Measurements from ENCODE around the gene TAS2R60.

The TAS2R60 gene

DNA sequence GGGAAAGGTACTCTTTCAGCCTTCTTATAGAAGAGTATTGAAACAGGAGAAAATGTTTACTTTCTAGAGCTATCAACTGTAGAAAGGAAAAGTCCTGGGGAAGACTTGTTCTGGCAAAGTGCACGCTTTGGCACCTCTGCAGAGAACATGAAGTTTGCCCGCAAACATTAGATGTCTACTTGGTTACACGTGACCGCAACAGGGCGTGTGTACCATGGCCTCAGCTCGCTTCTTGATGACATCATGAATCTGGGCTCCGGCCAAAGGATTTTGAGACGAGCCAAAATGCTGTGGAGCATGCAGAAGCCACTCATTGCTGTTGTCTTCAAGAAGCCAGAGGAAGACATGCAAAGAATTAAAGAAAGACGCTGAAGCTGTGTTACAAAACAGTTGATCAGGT, 8.6 kb upstream of the TAS2R60 start:
- H3K4me3 ChIP-seq (ENCODE audit: low read length) = no peak overlapping the region

DNA sequence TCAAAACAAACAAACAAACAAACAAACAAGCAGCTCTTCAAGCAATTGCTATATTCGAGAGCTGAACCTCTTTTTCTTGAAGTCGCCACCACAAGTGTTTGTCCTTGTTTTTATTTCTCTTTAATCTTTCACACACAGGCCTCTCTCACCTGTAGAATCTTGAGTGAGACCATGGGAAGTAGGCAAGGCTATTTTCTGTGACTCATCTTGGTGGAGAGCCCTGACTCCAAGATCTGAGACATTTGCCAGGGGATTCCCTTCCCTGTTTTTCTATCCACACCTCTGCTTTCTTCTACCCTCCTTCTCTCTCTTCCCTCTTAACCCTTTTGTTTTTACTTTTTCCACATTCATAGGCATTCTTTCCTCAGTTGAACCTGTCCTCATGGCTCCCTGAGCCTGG, 8.0 kb upstream of the TAS2R60 start:
- no peak overlapping the region for H3K4me3 ChIP-seq (ENCODE audit: low read length)
- no peak for DNase-seq (ENCODE audit: low read depth, low spot score)

More for the DNA sequence above, 8.6 kb upstream of the TAS2R60 start:
- no peak for DNase-seq (ENCODE audit: low read depth, low spot score)

DNA sequence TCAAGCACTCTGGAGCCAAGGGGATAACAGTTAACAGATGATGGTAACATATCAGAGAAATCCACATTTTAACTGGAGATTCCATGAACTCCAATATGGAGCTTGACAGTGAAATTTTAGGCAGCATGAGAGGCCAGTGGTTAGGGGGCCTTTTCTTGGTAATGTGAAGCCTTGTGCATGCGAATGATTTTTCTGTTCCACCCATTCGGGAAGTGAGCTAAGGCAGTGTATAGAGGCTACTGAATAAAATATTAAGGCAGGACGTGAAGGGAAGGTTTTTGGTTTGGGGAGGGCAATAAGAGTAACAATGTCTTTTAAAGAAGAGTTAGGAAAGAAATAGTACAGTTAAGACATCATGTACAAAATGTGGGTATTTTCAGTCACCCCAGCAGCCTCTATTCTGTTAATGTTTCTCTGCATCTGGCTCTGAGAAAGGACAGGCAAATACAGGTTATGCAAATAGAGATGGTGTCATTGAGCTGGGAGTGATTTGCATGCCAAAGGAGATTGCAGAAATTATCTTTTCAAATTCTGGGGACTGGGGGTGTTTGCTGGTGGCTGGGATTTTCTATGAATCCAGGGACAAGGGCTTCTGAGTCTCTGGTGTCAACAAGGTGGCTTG, 6.8 kb upstream of the TAS2R60 start:
- no peak overlapping the region for H3K4me3 ChIP-seq (ENCODE audit: low read length)
- no peak for DNase-seq (ENCODE audit: low read depth, low spot score)

DNA sequence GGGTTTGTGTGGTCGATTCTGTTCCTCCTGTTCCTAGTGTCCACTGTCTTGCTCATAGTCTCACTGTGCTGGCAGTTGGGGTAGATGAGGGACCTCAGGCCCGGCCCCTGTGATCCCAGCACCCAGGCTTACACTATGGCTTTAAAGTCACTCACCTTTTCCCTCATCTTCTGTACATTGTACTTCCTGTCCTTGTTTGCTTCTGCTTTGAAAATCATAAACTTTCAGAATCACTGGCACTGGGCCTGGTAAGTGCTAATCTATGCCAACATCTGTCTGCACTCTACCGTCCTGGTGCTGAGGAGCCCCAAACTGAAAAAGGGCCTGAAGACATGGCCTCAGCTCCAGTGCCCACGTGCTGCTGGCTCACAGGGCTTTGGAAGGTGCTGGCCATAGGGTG, 5.7 kb upstream of the TAS2R60 start:
- DNase-seq (ENCODE audit: low read depth, low spot score) = no peak
- no peak overlapping the region for H3K4me3 ChIP-seq (ENCODE audit: low read length)

DNA sequence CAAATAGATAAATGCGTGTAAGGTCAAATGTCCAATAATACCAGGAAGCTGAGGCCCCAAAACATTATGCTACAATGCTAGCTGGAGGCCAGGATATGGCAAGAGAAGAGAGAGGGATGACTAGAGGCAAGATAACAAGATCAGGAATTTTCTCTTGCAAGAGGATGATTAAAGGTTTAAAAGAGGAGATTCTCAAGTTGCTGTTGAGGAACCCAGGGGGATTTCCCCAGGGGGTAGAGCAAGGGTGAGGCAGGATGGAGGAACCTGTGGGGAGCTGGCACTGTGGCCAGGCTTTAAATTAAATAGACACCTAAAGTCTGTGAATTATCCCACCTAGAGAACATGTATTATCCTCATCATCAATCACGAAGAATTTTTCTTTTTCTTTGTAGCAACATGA, 3.4 kb upstream of the TAS2R60 start:
- no peak for DNase-seq (ENCODE audit: low read depth, low spot score)
- H3K4me3 ChIP-seq (ENCODE audit: low read length) = no peak overlapping the region

DNA sequence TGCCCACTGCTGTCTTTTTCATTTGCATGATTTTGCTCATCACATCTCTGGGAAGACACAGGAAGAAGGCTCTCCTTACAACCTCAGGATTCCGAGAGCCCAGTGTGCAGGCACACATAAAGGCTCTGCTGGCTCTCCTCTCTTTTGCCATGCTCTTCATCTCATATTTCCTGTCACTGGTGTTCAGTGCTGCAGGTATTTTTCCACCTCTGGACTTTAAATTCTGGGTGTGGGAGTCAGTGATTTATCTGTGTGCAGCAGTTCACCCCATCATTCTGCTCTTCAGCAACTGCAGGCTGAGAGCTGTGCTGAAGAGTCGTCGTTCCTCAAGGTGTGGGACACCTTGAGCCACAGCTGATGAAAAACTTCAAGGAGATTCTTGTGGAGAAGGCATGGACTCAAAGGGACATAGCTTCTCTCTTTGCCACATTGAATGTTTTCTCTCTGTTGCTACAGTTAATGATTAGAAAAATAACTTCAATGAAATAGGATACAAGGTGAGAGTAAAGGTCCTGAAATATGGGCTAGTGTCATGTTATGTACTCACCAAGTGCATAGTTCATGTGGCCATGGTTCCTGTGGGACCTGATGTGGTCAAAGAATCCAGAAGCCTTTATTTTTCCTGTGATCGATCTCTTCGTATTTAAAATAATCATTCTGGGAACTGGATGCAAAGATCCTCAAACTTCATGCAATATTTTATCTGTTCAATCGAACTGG, 970 bp downstream of the TAS2R60 start:
- no peak overlapping the region for H3K4me3 ChIP-seq (ENCODE audit: low read length)
- no peak for DNase-seq (ENCODE audit: low read depth, low spot score)

DNA sequence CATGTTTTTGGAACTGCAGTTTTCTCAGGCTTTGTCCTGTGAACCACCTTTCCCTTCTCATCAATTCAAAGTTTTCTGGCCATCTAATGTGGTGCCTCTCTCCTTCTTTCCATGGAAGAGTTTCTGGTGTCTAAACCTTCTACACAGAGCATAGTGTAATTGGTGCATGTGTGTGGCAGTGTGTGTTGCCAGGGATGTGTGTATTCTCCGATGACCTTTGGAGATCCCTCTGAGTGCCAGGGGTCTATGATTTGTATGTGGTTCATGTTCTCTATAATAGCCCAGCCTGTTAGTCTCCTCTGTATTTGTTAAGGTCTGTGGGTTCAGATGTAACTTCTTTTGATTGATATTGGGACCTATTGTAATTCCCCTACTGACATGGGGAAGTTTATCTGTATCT, 1.5 kb downstream of the TAS2R60 start:
- DNase-seq (ENCODE audit: low read depth, low spot score) = no peak
- H3K4me3 ChIP-seq (ENCODE audit: low read length) = no peak overlapping the region

DNA sequence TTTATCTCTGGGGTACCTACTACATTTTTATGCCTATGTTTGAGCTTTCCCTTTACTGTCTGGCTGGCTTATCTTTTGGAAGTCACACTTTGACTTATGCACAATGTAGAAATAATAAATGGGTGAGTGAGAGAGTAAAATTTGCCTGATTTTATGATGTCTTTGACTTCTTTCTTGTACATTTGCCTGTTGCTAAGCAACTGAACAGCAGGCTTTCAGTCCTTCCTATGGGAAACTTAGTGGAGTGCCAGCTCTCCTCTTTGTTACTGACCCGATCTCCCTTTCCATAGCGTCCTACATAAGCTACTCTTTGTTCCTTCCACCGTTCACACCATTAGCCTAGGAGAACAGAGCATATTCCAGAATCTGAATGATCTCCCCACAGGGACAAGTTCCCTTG, 4.2 kb downstream of the TAS2R60 start:
- H3K4me3 ChIP-seq (ENCODE audit: low read length) = no peak overlapping the region
- DNase-seq (ENCODE audit: low read depth, low spot score) = no peak

DNA sequence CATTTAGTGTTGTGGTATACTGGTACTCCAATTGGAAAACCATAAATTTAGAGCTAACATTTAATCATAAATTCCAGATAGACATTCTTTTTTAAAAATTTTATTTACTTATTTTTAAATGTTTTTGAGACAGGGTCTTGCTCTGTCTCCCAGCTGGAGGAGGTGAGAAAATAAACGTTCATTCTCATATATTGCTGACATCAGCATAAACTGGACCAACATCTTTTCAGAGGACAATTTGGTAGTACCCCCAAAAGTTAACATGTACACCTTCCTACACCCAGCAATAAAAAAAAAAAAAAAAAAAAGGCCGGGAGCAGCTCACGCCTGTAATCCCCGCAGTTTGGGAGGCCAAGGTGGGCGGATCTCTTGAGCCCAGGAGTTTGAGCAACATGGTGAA, 5.2 kb downstream of the TAS2R60 start:
- DNase-seq (ENCODE audit: low read depth, low spot score) = no peak
- no peak overlapping the region for H3K4me3 ChIP-seq (ENCODE audit: low read length)

DNA sequence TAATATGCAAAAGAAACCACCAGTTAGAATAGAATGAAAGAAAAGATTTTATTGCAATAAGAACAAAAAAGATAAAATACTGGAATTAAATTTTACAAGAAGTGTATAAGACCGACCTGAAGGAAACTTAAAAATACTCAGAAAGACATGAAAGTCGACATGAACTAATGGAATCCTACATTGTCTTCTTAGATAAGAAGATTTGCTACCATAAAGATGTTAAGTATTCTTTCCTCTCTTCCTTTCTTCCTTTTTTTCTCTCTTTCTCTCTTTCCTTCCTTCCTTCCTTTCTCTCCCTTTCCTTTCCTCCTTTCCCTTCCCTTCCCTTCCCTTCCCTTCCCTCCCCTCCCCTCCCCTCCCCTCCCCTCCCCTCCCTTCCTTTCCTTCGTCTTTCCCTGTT, 6.5 kb downstream of the TAS2R60 start:
- no peak overlapping the region for H3K4me3 ChIP-seq (ENCODE audit: low read length)
- no peak for DNase-seq (ENCODE audit: low read depth, low spot score)

DNA sequence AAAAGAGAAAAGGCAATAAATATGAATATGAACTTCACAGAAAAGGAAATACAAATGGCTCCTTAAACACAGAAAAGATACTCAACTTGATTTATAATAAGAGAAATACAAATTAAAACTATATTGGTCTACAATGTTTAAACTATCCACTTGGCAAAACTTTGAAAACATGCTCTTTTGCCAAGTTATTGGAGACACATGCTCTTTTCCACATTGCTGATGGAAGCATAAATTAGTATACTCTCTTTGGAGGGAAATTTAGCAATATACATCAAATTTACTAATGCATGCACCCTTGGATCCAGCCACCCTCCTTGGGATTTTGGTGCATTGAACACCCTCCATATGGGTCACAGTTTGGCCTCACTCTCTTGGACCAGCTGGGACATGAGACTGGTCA, 7.9 kb downstream of the TAS2R60 start:
- no peak for DNase-seq (ENCODE audit: low read depth, low spot score)
- no peak overlapping the region for H3K4me3 ChIP-seq (ENCODE audit: low read length)

DNA sequence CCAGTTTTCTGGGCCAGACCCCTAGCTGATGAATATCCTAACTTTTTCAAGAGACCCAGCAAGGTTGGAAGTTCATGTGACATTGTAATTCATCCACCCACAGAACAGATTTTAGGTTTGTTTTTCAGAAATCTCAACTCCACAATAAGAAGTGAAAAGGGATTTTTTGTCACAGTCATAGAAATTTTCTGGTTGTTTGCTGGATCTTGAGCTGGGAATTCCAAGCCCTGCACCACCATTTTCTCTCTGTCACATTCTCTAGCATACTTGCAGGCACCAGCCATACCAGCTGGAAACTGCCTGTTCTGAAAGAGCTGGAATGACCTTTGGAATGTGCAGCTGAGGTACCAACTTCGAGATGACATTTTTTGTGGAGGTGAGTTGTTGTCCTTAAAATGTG, 8.5 kb downstream of the TAS2R60 start:
- no peak for DNase-seq (ENCODE audit: low read depth, low spot score)
- H3K4me3 ChIP-seq (ENCODE audit: low read length) = no peak overlapping the region

DNA sequence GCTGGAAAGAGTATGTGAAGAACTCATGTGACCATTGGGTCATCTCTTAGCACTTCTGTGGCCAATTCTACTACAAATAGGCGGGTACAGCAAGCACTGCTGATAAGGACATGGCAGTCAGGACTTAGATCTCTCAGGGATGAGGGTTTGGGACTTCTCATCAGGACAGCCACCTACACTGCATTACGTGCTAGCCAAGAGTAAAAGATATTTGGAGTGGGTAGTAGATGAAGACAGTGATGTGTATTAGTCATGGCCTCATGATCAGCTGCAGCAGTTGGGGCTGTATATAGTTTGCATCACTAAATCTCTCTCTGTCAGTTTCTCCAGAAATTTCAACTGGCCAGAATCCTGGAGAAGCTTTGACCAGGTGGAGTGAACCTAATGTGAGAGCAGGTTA, 9.2 kb downstream of the TAS2R60 start:
- DNase-seq (ENCODE audit: low read depth, low spot score) = no peak

DNA sequence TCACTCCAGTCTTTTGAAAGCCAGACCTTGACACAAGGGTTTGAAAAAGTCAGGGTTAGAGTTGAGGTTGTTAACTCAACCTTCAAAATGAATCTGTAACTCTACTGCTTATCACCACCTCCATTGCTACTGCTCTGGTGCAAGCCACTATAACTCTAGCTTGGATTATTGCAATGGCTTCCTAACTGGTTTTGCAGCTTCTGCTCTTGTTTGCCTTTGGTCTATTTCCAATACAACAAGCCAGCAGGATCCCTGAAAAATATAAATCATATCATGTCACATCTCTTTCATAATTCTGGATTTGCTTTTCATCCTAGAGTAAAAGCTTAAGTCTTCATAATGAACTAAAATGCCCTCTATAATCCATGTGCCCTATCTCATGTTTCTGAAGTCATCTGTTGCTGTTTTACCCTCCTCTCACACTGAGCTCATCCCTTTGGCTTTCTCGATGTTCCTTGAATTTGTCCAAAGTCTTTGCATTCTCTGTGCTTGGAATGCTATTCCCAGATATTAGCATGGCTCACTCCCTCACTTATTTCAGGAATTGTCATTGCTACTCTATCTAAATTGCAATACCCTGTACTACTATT, 10.9 kb downstream of the TAS2R60 start:
- H3K4me3 ChIP-seq (ENCODE audit: low read length) = no peak overlapping the region
- DNase-seq (ENCODE audit: low read depth, low spot score) = no peak

More for the DNA sequence above, 9.2 kb downstream of the TAS2R60 start:
- H3K4me3 ChIP-seq (ENCODE audit: low read length) = no peak overlapping the region

DNA sequence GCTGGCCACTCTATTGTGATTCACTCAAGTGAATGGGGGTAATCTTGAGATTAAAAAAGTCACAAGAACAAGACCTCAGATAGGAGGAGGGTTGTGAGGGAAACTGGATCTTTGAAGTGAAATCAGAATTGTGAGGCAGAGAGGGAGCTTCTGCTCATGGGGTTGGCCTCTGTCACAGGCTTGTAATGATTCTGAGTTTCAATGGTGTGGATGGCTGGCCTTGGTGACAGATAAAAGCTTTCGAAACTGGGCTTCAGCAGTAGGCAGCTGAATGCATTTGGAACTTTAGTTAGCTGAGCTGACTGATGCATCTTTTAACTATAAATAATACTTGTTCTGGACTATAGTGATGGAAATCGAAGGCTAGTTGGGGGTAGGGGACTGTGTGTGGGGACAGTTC, 12.2 kb downstream of the TAS2R60 start:
- no peak overlapping the region for H3K4me3 ChIP-seq (ENCODE audit: low read length)
- no peak for DNase-seq (ENCODE audit: low read depth, low spot score)

DNA sequence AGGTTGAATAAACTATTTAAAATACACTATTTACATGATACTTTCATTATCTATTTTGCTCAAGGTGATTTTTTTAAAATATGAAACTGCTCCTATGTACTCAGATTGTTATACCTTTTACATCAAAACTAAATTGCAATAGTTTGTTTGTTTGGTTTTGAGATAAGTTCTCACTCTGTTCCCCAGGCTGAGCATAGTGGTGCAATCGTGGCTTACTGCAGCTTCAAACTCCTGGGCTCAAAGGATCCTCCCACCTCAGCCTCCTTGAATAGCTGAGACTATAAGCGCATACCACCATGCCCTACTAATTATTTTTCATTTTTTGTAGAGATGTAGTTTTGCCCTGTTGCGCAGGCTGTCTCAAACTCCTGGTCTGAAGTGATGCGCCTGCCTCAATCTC, 12.7 kb downstream of the TAS2R60 start:
- H3K4me3 ChIP-seq (ENCODE audit: low read length) = no peak overlapping the region
- no peak for DNase-seq (ENCODE audit: low read depth, low spot score)

DNA sequence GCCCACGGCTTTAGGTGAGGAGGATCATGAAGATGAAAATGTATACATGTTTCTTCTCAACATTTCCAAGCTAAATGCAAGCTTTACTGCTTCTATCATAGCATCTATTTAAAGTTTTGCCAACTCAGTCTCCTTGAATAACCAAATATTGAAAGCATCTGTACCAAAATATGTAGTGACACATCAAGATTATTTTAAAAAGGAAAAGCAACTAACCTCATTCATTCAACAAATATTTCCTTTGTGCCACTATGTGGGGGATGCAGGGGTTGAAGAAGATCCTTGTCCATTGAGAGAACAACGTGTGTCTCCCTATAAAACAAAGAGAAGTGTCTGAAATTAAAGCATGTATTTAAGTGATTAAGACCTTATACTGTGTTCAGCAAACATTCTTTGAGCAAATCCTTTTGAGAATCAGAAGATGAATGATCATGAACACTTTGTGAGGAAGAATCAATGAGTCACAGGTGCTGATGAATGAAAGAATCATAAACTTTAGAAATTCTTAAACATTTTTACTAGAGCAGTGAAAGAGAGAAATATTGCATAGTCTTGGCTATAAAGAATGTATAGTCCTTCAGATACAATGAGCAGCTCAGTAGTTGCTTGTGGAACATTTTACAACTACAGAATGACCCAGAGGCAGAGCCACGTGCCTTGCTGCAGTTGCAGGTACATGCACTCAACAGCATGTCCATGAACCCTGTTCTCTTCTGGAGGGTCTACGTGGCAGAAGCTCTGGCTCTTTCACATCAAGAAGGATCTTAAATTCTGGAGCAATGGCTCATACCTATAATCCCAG, 13.9 kb downstream of the TAS2R60 start:
- no peak for DNase-seq (ENCODE audit: low read depth, low spot score)
- no peak overlapping the region for H3K4me3 ChIP-seq (ENCODE audit: low read length)

DNA sequence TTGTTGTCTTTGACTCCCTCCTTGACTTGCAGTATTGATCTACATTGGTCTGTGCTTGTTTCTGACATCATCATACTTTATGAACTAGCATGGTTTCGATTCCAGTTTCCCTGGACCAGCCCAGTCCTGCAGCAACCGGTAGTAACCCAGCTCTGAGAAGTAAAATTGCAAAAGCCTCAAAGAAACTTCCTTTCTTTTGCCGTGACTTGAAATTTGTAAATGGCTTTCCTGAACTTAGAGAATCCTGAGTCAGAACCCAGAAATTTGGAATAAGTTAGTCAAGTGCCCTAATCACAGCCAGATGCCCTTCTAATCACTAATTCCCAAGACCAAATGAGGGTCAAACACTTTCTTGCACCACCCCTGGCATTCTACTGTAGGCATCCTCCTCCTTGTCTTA, 15.0 kb downstream of the TAS2R60 start:
- DNase-seq (ENCODE audit: low read depth, low spot score) = no peak
- H3K4me3 ChIP-seq (ENCODE audit: low read length) = no peak overlapping the region

DNA sequence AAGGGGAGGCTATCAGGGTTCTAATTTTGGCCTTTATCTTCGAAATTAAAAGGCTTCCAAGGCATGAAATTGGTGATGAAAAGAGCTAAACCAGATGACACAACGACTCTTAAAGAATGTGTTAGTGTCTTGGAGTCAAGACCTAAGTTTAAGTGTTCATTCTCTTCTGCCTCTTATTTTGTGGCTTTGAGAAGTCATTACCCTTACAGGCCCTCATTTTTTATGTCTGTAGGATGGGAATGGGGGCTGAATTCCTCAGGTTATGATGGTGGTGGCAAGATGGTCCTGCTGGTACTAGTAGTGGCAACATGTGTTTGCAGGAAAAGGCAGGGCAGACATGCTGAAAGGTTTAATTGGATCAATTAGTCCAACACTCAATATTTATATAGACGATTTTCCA, 15.4 kb downstream of the TAS2R60 start:
- DNase-seq (ENCODE audit: low read depth, low spot score) = no peak
- H3K4me3 ChIP-seq (ENCODE audit: low read length) = no peak overlapping the region

DNA sequence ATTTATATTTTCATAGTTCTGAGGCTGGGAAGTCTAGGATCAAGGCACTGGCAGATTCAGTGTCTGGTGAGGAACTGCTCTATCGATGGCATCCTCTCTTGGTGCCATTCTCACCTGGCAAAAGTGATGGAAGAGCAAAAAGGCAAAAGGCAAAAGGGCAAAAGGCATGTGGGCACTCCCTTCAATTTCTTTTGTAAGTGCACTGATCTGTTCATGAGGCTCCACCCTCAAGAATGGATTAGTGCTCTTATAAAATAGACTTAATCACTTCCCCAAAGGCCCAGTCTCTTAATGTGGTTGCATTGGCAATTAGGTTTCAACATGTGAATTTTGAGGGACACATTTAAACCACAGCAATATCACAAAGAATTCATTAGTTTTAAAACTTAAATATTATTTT, 16.1 kb downstream of the TAS2R60 start:
- H3K4me3 ChIP-seq (ENCODE audit: low read length) = no peak overlapping the region
- no peak for DNase-seq (ENCODE audit: low read depth, low spot score)

Data from Jurkat, Clone E6-1 (cell line).